ENCODE measurements around the gene IKZF2.

IKZF2 gene

GRCh38 chr2:213004197-213004821, 147.1 kb downstream of the IKZF2 start:
- H3K36me3 ChIP-seq (ENCODE audit: control insufficient read depth, insufficient read depth, low read length) = no peaks in the 10 kb centered on the region
- H3K9me3 ChIP-seq (ENCODE audit: control insufficient read depth, low read length) = no peaks in the 10 kb centered on the region
- H3K27me3 ChIP-seq (ENCODE audit: control insufficient read depth, insufficient read depth, low read length) = no peaks in the 10 kb centered on the region
- H3K9ac ChIP-seq (ENCODE audit: low read length) = no peak overlapping the region
- H3K4me1 ChIP-seq (ENCODE audit: control insufficient read depth, insufficient read depth, low read length) = peaks cover 12% of the 10 kb centered on the region
- H3K4me3 ChIP-seq (ENCODE audit: low read length) = no peak overlapping the region

GRCh38 chr2:213002383-213002782, 149.0 kb downstream of the IKZF2 start:
- no peak overlapping the region for H3K4me3 ChIP-seq (ENCODE audit: low read length)
- peaks cover 12% of the 10 kb centered on the region for H3K4me1 ChIP-seq (ENCODE audit: control insufficient read depth, insufficient read depth, low read length)
- no peaks in the 10 kb centered on the region for H3K27me3 ChIP-seq (ENCODE audit: control insufficient read depth, insufficient read depth, low read length)
- no peak overlapping the region for H3K9ac ChIP-seq (ENCODE audit: low read length)
- no peaks in the 10 kb centered on the region for H3K9me3 ChIP-seq (ENCODE audit: control insufficient read depth, low read length)
- no peaks in the 10 kb centered on the region for H3K36me3 ChIP-seq (ENCODE audit: control insufficient read depth, insufficient read depth, low read length)

- Histone ChIP-seq H3K27me3 (ENCODE audit: control insufficient read depth, insufficient read depth, low read length) (no peaks in the 10 kb centered on the region), H3K36me3 (ENCODE audit: control insufficient read depth, insufficient read depth, low read length) (no peaks in the 10 kb centered on the region), H3K9me3 (ENCODE audit: control insufficient read depth, low read length) (no peaks in the 10 kb centered on the region), H3K4me1 (ENCODE audit: control insufficient read depth, insufficient read depth, low read length) (peaks cover 12% of the 10 kb centered on the region), H3K4me3 (ENCODE audit: low read length) (no peak overlapping the region), H3K9ac (ENCODE audit: low read length) (no peak overlapping the region)
Observed at GRCh38 chr2:213001297-213001910, 150.0 kb downstream of the IKZF2 start.

GRCh38 chr2:212998626-212999359, 152.6 kb downstream of the IKZF2 start:
- H3K9ac ChIP-seq (ENCODE audit: low read length) = no peak overlapping the region
- H3K4me1 ChIP-seq (ENCODE audit: control insufficient read depth, insufficient read depth, low read length) = peaks cover 12% of the 10 kb centered on the region
- H3K9me3 ChIP-seq (ENCODE audit: control insufficient read depth, low read length) = no peaks in the 10 kb centered on the region
- H3K36me3 ChIP-seq (ENCODE audit: control insufficient read depth, insufficient read depth, low read length) = no peaks in the 10 kb centered on the region
- H3K4me3 ChIP-seq (ENCODE audit: low read length) = no peak overlapping the region
- no peaks in the 10 kb centered on the region for H3K27me3 ChIP-seq (ENCODE audit: control insufficient read depth, insufficient read depth, low read length)

DNA sequence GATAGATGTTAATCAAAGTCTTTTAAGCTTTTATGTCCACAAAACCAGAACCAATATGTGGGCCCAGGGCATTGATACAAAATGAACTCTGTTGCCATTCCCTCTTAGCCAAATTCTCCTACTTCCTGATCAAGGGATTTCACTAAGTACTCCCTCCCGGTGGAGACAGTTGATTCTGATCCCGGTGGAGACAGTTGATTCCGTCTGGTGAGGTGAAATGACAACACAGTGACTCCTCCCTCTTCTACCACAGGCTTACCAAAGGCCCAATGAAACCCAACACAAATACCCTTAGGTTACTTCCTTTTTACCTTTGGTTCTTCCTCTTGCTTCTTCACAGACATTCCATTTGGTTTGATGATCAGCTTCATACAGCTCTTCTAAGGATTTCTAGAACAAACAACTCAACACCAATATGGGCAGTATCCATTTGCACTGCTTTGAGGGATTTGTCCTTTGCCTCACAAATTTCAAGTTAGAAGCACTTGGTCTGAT, 153.8 kb downstream of the IKZF2 start:
- Histone ChIP-seq H3K4me3 (ENCODE audit: low read length) (no peak overlapping the region), H3K4me1 (ENCODE audit: control insufficient read depth, insufficient read depth, low read length) (peaks cover 12% of the 10 kb centered on the region), H3K9ac (ENCODE audit: low read length) (no peak overlapping the region), H3K27me3 (ENCODE audit: control insufficient read depth, insufficient read depth, low read length) (no peaks in the 10 kb centered on the region), H3K9me3 (ENCODE audit: control insufficient read depth, low read length) (no peaks in the 10 kb centered on the region), H3K36me3 (ENCODE audit: control insufficient read depth, insufficient read depth, low read length) (no peaks in the 10 kb centered on the region)

DNA sequence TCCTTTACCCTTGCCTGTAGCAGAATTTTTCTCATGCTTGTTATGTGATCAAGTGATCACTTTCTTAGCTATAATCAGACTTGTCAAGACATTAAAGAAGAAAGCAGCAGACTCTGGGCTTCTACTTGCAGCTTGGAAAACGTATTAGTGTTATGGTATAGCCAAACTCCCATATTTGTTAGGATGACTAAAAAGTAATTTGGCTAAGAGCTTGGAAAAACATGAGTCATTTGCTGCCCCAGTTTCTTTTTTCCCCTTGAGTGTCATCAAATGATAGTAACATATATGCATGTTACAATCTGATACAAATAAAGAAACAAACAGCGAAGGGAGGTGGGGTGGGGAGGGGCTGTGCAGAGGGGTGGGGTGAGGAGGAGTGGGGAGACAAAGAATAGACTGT, 155.5 kb downstream of the IKZF2 start:
- Histone ChIP-seq H3K27me3 (ENCODE audit: control insufficient read depth, insufficient read depth, low read length) (no peaks in the 10 kb centered on the region), H3K36me3 (ENCODE audit: control insufficient read depth, insufficient read depth, low read length) (no peaks in the 10 kb centered on the region), H3K4me3 (ENCODE audit: low read length) (no peak overlapping the region), H3K4me1 (ENCODE audit: control insufficient read depth, insufficient read depth, low read length) (no peaks in the 10 kb centered on the region), H3K9ac (ENCODE audit: low read length) (no peak overlapping the region), H3K9me3 (ENCODE audit: control insufficient read depth, low read length) (no peaks in the 10 kb centered on the region)

- Histone ChIP-seq H3K9ac (ENCODE audit: low read length) (no peak overlapping the region), H3K9me3 (ENCODE audit: control insufficient read depth, low read length) (no peaks in the 10 kb centered on the region), H3K27me3 (ENCODE audit: control insufficient read depth, insufficient read depth, low read length) (no peaks in the 10 kb centered on the region), H3K4me3 (ENCODE audit: low read length) (no peak overlapping the region), H3K36me3 (ENCODE audit: control insufficient read depth, insufficient read depth, low read length) (no peaks in the 10 kb centered on the region), H3K4me1 (ENCODE audit: control insufficient read depth, insufficient read depth, low read length) (no peaks in the 10 kb centered on the region)
Observed at GRCh38 chr2:212994976-212995375, 156.4 kb downstream of the IKZF2 start.

- H3K36me3 ChIP-seq (ENCODE audit: control insufficient read depth, insufficient read depth, low read length) = no peaks in the 10 kb centered on the region
- no peaks in the 10 kb centered on the region for H3K4me1 ChIP-seq (ENCODE audit: control insufficient read depth, insufficient read depth, low read length)
- no peaks in the 10 kb centered on the region for H3K9me3 ChIP-seq (ENCODE audit: control insufficient read depth, low read length)
- H3K27me3 ChIP-seq (ENCODE audit: control insufficient read depth, insufficient read depth, low read length) = no peaks in the 10 kb centered on the region
- no peak overlapping the region for H3K4me3 ChIP-seq (ENCODE audit: low read length)
- H3K9ac ChIP-seq (ENCODE audit: low read length) = no peak overlapping the region
Observed at GRCh38 chr2:212991120-212991519, 160.3 kb downstream of the IKZF2 start.

DNA sequence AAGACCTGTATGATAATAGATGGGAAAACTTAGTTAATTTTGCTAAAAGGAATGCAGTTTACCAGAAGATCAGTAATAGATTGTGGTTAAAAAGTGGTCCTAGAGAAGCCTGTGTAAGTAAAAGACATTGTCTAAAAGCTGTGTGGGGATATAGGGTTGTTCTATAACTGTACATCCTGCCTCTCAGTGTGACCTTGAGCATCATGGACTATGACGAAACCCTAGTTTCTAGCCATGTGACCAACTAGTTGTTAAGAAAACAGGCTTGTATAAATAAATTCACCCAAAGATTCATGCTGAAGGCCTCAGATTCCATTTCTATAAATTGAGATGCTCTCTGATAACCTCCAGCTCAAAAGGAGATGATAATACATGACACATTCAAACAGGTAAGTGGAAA, 160.7 kb downstream of the IKZF2 start:
- H3K4me1 ChIP-seq (ENCODE audit: control insufficient read depth, insufficient read depth, low read length) = no peaks in the 10 kb centered on the region

DNA sequence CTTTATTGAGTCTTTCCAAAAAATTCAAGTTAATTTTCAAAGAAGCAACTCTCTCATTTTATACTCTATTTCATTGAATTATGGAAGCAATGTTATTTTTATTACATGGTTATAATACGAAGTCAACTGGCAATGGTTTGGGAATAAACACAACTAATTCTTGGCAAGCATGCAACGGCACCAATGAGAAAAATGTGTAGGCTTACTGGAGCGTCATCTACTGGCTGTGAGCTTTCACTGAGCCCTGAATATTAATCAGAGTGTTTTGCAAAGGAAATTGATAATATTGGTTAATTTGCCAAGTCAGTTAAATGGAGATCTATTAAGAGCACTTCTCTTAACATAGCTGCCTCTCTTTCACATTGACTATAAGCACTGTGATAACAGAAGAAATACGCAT, 163.9 kb downstream of the IKZF2 start:
- Histone ChIP-seq H3K4me1 (ENCODE audit: control insufficient read depth, insufficient read depth, low read length) (no peaks in the 10 kb centered on the region), H3K4me3 (ENCODE audit: low read length) (no peak overlapping the region), H3K27me3 (ENCODE audit: control insufficient read depth, insufficient read depth, low read length) (no peaks in the 10 kb centered on the region), H3K36me3 (ENCODE audit: control insufficient read depth, insufficient read depth, low read length) (no peaks in the 10 kb centered on the region), H3K9me3 (ENCODE audit: control insufficient read depth, low read length) (no peaks in the 10 kb centered on the region), H3K9ac (ENCODE audit: low read length) (no peak overlapping the region)

More for the DNA sequence above, 160.7 kb downstream of the IKZF2 start:
- Histone ChIP-seq H3K4me3 (ENCODE audit: low read length) (no peak overlapping the region), H3K27me3 (ENCODE audit: control insufficient read depth, insufficient read depth, low read length) (no peaks in the 10 kb centered on the region), H3K9ac (ENCODE audit: low read length) (no peak overlapping the region), H3K9me3 (ENCODE audit: control insufficient read depth, low read length) (no peaks in the 10 kb centered on the region), H3K36me3 (ENCODE audit: control insufficient read depth, insufficient read depth, low read length) (no peaks in the 10 kb centered on the region)

DNA sequence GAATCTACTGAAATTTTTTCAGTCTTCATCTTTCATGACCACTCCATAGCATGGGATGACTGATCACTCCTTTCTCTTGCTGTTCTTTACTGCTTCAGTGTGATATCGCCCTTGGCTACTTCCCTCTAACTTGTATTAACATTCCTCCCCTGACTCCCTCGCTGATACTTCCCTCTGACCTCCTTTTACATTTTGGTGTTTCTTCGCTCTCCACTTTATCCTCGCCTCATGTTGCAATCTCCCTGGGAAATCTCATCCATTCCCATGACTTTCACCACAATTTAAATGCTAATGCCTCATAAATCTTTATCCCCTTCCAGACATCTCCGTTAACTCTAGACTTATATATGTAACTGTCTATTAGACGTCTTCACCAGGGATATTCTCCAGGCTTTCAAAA, 167.3 kb downstream of the IKZF2 start:
- no peak overlapping the region for H3K4me3 ChIP-seq (ENCODE audit: low read length)
- no peak overlapping the region for H3K9ac ChIP-seq (ENCODE audit: low read length)
- no peaks in the 10 kb centered on the region for H3K4me1 ChIP-seq (ENCODE audit: control insufficient read depth, insufficient read depth, low read length)
- H3K36me3 ChIP-seq (ENCODE audit: control insufficient read depth, insufficient read depth, low read length) = no peaks in the 10 kb centered on the region
- no peaks in the 10 kb centered on the region for H3K27me3 ChIP-seq (ENCODE audit: control insufficient read depth, insufficient read depth, low read length)
- no peaks in the 10 kb centered on the region for H3K9me3 ChIP-seq (ENCODE audit: control insufficient read depth, low read length)

DNA sequence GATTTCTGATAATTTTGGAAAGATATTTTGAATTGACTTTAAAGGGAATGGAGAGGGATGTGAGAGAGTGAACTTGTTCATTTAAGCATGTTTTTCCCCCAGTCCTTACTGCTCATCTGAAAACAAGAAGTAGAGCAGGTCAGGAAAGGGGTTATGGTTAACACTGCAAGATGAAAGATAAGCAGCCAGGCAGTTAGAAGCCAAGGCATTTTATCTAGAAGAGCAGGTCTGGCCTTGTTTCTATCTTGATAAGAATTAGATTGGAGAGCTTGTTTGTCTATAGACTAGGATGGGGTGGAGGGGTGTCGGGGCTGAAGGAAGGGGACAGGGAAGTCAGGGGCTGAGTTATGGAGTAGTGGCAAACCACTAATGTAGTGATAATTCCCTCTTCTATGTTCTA, 171.6 kb downstream of the IKZF2 start:
- Histone ChIP-seq H3K9ac (ENCODE audit: low read length) (no peak overlapping the region), H3K4me3 (ENCODE audit: low read length) (no peak overlapping the region), H3K36me3 (ENCODE audit: control insufficient read depth, insufficient read depth, low read length) (no peaks in the 10 kb centered on the region), H3K4me1 (ENCODE audit: control insufficient read depth, insufficient read depth, low read length) (peaks cover 5% of the 10 kb centered on the region), H3K27me3 (ENCODE audit: control insufficient read depth, insufficient read depth, low read length) (no peaks in the 10 kb centered on the region), H3K9me3 (ENCODE audit: control insufficient read depth, low read length) (no peaks in the 10 kb centered on the region)

Measured in mucosa of stomach (tissue), 1 donor.